Fibroblast of skin of abdomen (primary cell): ENCODE results near the gene MAPK13.

ENCODE experiments used
- DNase-seq: peaks from one replicate; pipeline ENCODE4 v3.0.0-alpha.2; 2013

Gene MAPK13

GRCh38 chr6:36155662-36156061 is 25.3 kb downstream of the MAPK13 start:
- DNase-seq, result no peak

- DNase-seq, result peak; percentile 61
Observed at GRCh38 chr6:36160147-36160760, 29.9 kb downstream of the MAPK13 start.

DNA sequence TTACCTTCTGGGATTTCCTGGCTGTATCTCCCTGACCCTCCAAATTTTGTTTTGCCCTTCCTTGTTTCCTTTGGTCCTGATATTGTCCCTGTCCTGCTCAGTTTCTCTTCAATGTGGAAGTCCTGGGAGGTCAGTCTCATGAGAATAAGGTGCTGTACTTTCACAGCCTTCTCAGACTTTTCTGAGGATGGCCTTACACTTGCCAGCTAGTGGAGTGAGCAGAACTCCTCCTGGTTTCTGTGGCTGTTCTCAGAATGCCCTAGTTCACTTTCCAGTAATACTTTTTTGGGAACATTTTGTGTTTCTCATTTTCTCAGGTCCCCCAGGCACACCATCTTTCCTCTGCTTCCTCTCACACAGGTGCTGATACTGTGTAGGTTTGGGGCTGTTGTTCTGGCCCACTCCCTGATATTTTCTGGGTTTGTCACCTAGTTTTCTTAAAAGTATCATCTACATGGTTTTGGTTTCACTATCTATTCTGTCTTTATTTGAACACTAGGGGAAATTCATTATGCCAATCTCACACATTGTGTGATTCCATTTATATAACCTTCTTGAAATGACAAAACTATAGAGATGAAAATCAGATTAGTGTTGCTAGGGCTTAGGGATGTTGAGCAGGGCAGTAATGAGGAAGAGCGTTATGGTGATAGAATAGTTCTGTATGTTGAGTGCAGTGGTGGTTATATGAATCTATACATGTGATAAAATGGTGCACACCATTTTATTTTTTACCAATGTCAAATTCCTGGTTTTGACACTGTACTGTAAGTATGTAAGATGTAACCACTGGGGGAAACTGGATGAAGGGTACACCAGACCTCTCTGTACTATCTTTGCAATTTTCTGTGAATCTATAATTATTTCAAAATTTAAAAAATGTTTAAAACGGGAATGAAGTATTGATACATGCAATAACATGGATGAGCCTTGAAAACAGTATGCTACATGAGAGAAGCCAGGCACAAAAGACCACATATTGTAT is 39.0 kb downstream of the MAPK13 start:
- DNase-seq, result no peak

DNA sequence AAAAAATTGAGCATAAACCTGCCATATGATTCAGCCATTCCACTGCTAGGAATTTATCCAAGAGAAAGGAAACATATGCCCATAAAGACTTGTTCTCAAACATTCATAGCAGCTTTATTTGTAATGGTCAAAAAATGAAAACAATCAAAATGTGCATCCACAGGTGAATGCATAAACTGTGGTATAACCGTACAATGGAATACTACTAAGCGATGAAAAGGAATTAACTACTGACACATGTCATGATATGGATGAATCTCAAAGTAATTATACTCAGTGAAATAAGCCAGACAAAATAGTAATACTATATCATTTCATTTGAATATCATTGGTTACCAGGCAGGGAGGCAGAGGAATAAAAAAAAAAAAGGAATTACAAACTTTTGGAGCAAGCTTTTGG is 40.4 kb downstream of the MAPK13 start:
- no peak for DNase-seq

GRCh38 chr6:36171573-36171972 is 41.3 kb downstream of the MAPK13 start:
- DNase-seq, result no peak

DNA sequence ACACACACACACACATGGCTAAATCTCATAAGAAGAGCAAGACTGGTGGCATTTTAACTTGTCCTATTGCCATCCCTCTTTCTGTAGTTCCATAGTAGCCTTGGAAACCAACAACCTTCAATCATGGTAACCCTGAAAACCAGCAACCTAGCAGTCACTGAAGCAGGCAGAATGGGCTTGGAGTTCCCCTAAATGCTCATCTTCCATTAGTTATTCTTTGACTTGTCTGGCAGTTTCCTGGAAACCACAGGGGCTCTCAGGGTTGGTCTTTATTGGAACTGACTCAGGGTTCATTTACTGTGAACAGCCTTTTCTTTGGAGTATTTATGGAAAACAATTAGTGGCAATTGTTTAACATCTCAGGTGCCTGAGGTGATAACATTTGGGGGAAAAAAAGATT is 46.9 kb downstream of the MAPK13 start:
- no peak for DNase-seq

GRCh38 chr6:36178544-36178943 is 48.2 kb downstream of the MAPK13 start:
- no peak for DNase-seq

DNA sequence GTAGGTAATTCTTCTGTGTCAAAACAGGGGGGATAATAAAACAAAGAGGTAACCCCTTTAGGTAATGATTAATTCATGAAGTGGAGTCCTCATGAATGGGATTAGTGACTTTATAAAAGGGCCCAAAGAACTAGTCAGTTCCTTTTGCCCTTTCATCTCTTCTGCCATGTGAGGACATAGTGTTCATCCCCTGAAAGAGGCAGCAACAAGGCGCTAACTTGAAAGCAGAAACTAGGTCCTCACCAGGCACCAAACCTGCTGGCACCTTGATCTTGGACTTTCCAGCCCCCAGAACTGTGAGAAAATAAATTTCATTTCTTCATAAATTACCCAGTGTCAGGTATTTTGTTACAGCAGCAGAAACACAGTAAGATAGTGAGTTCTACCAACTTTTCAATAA is 49.8 kb downstream of the MAPK13 start:
- no peak for DNase-seq

- no peak for DNase-seq
Observed at GRCh38 chr6:36184311-36184710, 54.0 kb downstream of the MAPK13 start.

DNA sequence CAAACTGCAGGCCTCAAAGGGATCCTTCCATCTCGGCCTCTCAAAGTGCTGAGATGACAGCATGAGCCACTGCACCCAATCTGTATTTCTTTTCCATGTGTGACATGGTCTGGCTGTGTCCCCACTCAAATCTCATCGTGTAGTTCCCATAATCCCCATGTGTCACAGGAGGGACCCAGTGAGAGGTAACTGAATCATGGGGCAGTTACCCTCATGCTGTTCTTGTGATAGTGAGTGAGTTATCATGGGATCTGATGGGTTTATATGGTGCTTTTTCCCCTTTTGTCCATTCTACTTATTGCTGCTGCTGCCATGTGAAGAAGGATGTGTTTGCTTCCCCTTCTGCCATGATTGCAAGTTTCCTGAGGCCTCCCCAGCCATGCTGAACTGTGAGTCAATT is 55.9 kb downstream of the MAPK13 start:
- no peak for DNase-seq

- DNase-seq, result no peak
Observed at GRCh38 chr6:36187446-36187845, 57.1 kb downstream of the MAPK13 start.
